B cell (primary cell): ENCODE results near the gene CFAP74.

Source experiments
- EZH2 ChIP-seq: IDR thresholded peaks from 2 replicates; pipeline ENCODE4 v1.6.1; 2012; ENCODE audit warnings: borderline replicate concordance, low read depth, mild to moderate bottlenecking, moderate library complexity, low read length; ENCODE audit not compliant: insufficient read depth, poor library complexity, severe bottlenecking
- TF ChIP-seq, protein P1 (sequence below): fragments of 200-600 bp; IDR thresholded peaks from one replicate; pipeline ENCODE4 v1.8.0; 2022; ENCODE audit warnings: antibody characterized with exemption, mild to moderate bottlenecking

DNA sequence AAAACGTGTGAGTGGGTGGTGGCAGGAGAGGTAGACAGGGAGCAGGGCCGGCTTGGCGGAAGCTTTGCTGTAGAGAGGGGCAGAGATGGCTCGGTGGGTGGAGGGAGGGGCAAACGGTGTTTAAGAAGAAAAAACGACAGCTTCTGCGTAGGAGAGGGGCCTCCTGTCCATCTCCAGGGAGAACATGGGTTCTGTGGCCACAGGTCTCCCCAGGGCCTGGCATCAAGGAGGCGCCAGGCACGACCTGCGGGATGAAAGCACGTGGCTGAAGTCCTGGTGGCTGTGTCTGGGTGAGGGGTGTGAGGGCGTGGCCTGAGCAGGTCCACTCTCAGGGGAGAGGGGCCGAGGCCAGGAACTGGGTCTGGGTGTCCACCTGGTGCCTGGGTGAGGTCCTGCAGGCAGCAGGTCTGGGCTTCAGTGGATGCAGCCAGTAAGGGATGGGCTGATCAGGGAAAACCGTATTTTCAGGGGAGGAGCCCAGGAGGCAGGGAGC lies 45.7 kb upstream of the CFAP74 start:
- TF ChIP-seq, protein P1, sequence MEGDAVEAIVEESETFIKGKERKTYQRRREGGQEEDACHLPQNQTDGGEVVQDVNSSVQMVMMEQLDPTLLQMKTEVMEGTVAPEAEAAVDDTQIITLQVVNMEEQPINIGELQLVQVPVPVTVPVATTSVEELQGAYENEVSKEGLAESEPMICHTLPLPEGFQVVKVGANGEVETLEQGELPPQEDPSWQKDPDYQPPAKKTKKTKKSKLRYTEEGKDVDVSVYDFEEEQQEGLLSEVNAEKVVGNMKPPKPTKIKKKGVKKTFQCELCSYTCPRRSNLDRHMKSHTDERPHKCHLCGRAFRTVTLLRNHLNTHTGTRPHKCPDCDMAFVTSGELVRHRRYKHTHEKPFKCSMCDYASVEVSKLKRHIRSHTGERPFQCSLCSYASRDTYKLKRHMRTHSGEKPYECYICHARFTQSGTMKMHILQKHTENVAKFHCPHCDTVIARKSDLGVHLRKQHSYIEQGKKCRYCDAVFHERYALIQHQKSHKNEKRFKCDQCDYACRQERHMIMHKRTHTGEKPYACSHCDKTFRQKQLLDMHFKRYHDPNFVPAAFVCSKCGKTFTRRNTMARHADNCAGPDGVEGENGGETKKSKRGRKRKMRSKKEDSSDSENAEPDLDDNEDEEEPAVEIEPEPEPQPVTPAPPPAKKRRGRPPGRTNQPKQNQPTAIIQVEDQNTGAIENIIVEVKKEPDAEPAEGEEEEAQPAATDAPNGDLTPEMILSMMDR: no peak
- TF ChIP-seq EZH2: no peak
